ENCODE measurements around the gene HEATR1. TPM values are rescaled to one million over a fixed set of nuclear protein-coding genes. Genes with fewer than 3 reads are reported as not detected.

HEATR1 gene, protein sequence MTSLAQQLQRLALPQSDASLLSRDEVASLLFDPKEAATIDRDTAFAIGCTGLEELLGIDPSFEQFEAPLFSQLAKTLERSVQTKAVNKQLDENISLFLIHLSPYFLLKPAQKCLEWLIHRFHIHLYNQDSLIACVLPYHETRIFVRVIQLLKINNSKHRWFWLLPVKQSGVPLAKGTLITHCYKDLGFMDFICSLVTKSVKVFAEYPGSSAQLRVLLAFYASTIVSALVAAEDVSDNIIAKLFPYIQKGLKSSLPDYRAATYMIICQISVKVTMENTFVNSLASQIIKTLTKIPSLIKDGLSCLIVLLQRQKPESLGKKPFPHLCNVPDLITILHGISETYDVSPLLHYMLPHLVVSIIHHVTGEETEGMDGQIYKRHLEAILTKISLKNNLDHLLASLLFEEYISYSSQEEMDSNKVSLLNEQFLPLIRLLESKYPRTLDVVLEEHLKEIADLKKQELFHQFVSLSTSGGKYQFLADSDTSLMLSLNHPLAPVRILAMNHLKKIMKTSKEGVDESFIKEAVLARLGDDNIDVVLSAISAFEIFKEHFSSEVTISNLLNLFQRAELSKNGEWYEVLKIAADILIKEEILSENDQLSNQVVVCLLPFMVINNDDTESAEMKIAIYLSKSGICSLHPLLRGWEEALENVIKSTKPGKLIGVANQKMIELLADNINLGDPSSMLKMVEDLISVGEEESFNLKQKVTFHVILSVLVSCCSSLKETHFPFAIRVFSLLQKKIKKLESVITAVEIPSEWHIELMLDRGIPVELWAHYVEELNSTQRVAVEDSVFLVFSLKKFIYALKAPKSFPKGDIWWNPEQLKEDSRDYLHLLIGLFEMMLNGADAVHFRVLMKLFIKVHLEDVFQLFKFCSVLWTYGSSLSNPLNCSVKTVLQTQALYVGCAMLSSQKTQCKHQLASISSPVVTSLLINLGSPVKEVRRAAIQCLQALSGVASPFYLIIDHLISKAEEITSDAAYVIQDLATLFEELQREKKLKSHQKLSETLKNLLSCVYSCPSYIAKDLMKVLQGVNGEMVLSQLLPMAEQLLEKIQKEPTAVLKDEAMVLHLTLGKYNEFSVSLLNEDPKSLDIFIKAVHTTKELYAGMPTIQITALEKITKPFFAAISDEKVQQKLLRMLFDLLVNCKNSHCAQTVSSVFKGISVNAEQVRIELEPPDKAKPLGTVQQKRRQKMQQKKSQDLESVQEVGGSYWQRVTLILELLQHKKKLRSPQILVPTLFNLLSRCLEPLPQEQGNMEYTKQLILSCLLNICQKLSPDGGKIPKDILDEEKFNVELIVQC (N-terminal part only)
- polyA plus RNA-seq (2011; rRNA removed) (19.3 and 24.9 TPM in 2 replicates), polyA minus RNA-seq (2011; rRNA and poly(A)+ RNA removed) (49.6 and 68.2 TPM in 2 replicates)

GRCh38 chr1:236603991-236604904, at the start of gene HEATR1:
HEATR1 (minus strand) TSS chr1:236604516; CDS start chr1:236604095, 421 bp downstream.
- POLR2A ChIA-PET = interaction anchor here (0.5 to 1.3 kb wide), 2 partner anchors 24 to 191 kb away, joined by 3 to 6 read pairs; partner anchors contain the start of gene MTR
- CTCF ChIA-PET = interaction anchor here (0.6 to 3.0 kb wide), 4 partner anchors 155 to 941 kb away, joined by 4 to 23 read pairs (median 6); no protein-coding TSS in a partner anchor
- no peak for TF ChIP-seq CTCF (IDR thresholded peaks at IDR 0.05; ENCODE audit: low read depth, low read length)

GRCh38 chr1:236645016-236645680, 40.8 kb upstream of the HEATR1 start:
- Histone ChIP-seq H3K27me3 (ENCODE audit: control insufficient read depth, insufficient read depth, low read length) (no peaks in the 10 kb centered on the region), H3K27ac (ENCODE audit: low read depth, low read length) (no peak overlapping the region), H3K9me3 (ENCODE audit: control insufficient read depth, insufficient read depth, low read length) (no peaks in the 10 kb centered on the region), H3K4me3 (ENCODE audit: low read depth, low read length) (no peak overlapping the region)
- no peak for DNase-seq (ENCODE audit: low read depth, low spot score)
- POLR2A ChIA-PET = no interaction called here
- CTCF ChIA-PET = no interaction called here
- no peak for TF ChIP-seq CTCF (IDR thresholded peaks at IDR 0.05; ENCODE audit: low read depth, low read length)

More at GRCh38 chr1:236603991-236604904, at the start of gene HEATR1:
- DNase-seq (ENCODE audit: low read depth, low spot score) = peak; percentile 91
- Histone ChIP-seq H3K4me3 (ENCODE audit: low read depth, low read length) (peak within 1 kb of the TSS; percentile 98), H3K27me3 (ENCODE audit: control insufficient read depth, insufficient read depth, low read length) (no peaks in the 10 kb centered on the region), H3K9me3 (ENCODE audit: control insufficient read depth, insufficient read depth, low read length) (no peaks in the 10 kb centered on the region), H3K27ac (ENCODE audit: low read depth, low read length) (peak within 1 kb of the TSS; percentile 47)

GRCh38 chr1:236642763-236643162, 38.4 kb upstream of the HEATR1 start:
- CTCF ChIA-PET = interaction anchor here (0.7 kb wide), 1 partner anchor 1114 kb away, joined by 3 read pairs; no protein-coding TSS in a partner anchor

More at GRCh38 chr1:236642763-236643162, 38.4 kb upstream of the HEATR1 start:
- Histone ChIP-seq H3K4me3 (ENCODE audit: low read depth, low read length) (no peak overlapping the region), H3K27ac (ENCODE audit: low read depth, low read length) (no peak overlapping the region), H3K9me3 (ENCODE audit: control insufficient read depth, insufficient read depth, low read length) (no peaks in the 10 kb centered on the region), H3K27me3 (ENCODE audit: control insufficient read depth, insufficient read depth, low read length) (no peaks in the 10 kb centered on the region)
- DNase-seq (ENCODE audit: low read depth, low spot score) = no peak
- TF ChIP-seq CTCF (IDR thresholded peaks at IDR 0.05; ENCODE audit: low read depth, low read length) = no peak
- POLR2A ChIA-PET = no interaction called here
